IPS-20b (cell line): Measurements from ENCODE around the gene CSTF1.

Experiments
- H3K27ac ChIP-seq: one replicate; pipeline ENCODE4 v1.5.1; 2013; ENCODE audit warnings: low read length
- H3K27me3 ChIP-seq: 2 replicates; pipeline ENCODE4 v1.6.1; 2013; ENCODE audit warnings: mild to moderate bottlenecking, low read length, inconsistent platforms; ENCODE audit not compliant: insufficient read depth
- H3K36me3 ChIP-seq: 2 replicates; pipeline ENCODE4 v1.6.1; 2013; ENCODE audit warnings: low read depth, mild to moderate bottlenecking, inconsistent platforms, low read length, moderate library complexity; ENCODE audit not compliant: insufficient read depth
- H3K4me1 ChIP-seq: 2 replicates; pipeline ENCODE4 v1.6.1; 2013; ENCODE audit warnings: mild to moderate bottlenecking, control low read depth, inconsistent platforms, low read length, moderate library complexity; ENCODE audit not compliant: insufficient read depth
- H3K4me3 ChIP-seq: 2 replicates; pipeline ENCODE4 v1.5.1; 2013; ENCODE audit warnings: mild to moderate bottlenecking, low read length, inconsistent platforms
- H3K9ac ChIP-seq: 2 replicates; pipeline ENCODE4 v1.6.1; 2013; ENCODE audit warnings: low read depth, mild to moderate bottlenecking, inconsistent platforms, low read length, moderate library complexity
- H3K9me3 ChIP-seq: 2 replicates; pipeline ENCODE4 v1.6.1; 2013; ENCODE audit warnings: mild to moderate bottlenecking, low read depth, low read length, inconsistent platforms; ENCODE audit not compliant: insufficient read depth

CSTF1 gene

DNA sequence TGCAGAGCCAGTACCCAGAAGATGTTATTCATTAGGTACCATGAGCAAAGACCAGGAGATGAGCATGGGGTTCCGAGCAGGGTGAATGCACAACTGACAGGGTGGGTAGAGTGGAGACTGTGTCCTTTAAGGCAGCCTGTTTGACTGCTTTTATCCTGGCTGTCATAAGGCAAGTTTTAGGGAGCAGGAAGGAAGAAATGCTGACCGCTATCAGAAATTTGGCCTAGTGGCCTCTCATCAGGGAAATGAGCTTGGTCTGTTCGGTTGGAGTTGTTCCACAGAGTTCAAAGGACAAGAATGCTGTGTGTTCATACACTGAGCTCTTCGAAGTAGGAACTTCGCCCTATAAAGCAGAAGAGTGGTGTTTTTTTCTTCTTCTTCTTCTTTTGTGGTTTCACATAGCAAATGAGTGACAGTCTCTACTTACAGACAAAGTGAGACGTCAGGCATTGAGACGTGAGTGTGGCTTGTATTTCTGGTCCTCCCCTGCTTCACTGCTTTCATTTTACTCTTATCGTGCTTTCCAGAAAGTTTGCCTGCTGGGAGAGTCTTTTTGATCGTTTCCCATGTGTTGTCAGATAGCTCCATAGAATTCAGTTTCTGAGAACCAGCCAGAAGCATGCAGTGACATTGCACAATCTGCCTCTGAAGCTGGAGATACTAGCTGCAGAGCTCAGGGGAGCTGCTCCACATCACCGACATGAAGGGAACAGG is 19.5 kb downstream of the CSTF1 start, which contains the start of gene CASS4:
Gene CASS4 (plus strand): TSS at position 502 of the 714 bp plus-strand sequence. CDS start 199 bp downstream, at position 701.
- Histone ChIP-seq H3K9ac (no peak within 1 kb of the TSS), H3K36me3 (peaks cover 32% of the 10 kb centered on the region), H3K4me1 (no peaks in the 10 kb centered on the region), H3K27me3 (no peaks in the 10 kb centered on the region), H3K4me3 (no peak within 1 kb of the TSS), H3K27ac (no peak within 1 kb of the TSS), H3K9me3 (no peaks in the 10 kb centered on the region)

DNA sequence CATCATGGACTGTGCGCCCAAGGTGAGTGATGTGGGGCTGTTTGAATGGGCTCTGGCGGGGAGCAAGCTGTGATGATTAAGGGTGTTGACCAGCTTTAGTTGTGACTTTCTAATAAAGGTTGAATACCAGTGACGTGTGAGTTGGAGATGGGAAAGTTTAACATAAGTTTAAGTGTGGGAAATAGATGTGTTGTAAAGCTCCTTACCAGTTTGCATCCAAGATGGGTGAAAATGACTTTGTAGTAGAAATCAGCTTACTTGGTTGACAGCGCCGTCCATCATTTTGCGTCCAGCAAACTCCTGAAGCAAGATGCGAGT is 20.0 kb downstream of the CSTF1 start:
- H3K4me3 ChIP-seq: no peak overlapping the region
- H3K4me1 ChIP-seq: no peaks in the 10 kb centered on the region
- no peaks in the 10 kb centered on the region for H3K9me3 ChIP-seq
- no peak overlapping the region for H3K27ac ChIP-seq
- no peaks in the 10 kb centered on the region for H3K27me3 ChIP-seq
- H3K9ac ChIP-seq: no peak overlapping the region
- H3K36me3 ChIP-seq: peaks cover 27% of the 10 kb centered on the region

DNA sequence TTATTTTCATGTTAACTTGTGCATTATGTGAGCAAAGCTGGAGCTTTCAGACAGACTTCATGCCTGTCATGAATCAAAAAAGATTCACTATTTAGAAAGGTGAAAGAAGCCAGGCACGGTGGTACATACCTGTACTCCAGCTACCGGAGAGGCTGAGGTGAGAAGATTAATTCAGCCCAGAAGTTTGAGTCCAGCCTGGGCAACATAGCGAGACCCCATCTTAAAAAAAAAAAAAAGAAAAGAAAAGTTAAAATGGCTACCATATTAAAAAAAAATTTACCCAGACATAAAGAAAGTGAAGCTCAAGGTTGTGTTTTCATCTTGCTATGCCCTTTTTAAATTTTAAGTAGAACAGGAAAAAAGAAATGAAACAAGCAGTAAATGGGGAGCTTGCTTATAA is 20.5 kb downstream of the CSTF1 start:
- no peaks in the 10 kb centered on the region for H3K4me1 ChIP-seq
- no peaks in the 10 kb centered on the region for H3K9me3 ChIP-seq
- peaks cover 22% of the 10 kb centered on the region for H3K36me3 ChIP-seq
- no peak overlapping the region for H3K27ac ChIP-seq
- no peak overlapping the region for H3K4me3 ChIP-seq
- no peak overlapping the region for H3K9ac ChIP-seq
- H3K27me3 ChIP-seq: no peaks in the 10 kb centered on the region

DNA sequence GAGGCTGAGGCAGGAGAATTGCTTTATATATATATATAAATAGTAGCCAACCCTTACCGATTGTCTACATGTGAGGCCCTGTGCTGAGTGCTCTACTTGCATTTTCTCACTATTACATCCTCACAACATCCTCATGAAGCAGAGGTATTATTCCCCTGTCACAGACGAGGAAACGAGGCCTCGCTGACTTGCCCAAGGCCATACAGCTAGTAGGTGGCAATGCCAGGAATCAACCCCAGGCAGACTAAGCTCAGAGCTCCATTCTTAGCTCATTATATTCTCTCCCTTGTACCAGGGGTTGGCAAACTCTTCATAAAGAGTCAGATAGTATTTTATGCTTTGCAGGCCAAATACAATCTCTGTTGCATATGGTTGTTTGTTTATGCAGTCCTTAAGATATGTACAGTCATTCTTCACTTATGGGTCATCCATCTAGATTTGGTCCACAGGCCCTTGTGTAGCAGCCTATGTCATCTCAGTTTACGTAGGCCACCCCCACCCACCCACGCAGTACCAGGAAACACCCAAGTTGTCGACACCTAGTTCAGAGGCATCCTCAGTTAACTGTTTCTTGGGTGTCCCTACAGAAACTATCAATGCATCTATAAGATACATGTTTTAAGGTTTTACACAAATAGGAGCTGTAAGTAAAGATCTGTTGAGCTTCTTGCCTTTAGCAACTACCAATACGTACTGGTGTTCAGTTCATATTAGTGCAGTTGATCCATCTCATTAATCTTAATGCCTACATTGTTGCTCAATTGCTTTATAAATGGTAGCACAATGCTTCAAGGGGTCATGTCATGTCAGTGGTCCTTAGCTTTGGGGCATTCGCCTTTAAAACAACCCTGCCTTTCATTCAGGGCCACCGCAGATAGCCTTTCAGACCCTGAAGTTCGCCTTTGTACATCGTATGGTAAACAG is 22.7 kb downstream of the CSTF1 start:
- H3K36me3 ChIP-seq: peaks cover 6% of the 10 kb centered on the region; the same call in 1 of the 2 replicates
- H3K27ac ChIP-seq: no peak overlapping the region
- H3K4me3 ChIP-seq: no peak overlapping the region
- H3K27me3 ChIP-seq: no peaks in the 10 kb centered on the region
- no peak overlapping the region for H3K9ac ChIP-seq
- H3K4me1 ChIP-seq: no peaks in the 10 kb centered on the region
- H3K9me3 ChIP-seq: no peaks in the 10 kb centered on the region

DNA sequence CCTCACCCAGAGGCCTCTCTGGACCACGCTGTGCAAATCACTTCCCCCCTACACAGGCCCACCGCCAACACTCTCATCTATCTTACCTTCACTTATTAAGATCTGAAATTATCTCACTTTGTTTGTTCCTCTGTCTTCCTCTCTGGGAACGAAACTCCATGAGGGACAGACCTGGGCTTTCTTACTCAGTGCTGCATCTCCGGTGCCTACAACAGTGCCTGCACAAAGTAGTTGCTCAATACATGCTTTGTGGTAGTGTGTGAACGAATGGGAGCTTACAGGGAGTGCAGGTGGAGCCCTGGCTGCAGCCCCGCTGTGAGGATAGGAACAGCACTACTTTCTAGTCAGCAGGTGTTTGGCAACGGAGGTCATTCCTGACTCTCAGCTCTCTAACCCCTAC is 25.0 kb downstream of the CSTF1 start:
- Histone ChIP-seq H3K4me3 (no peak overlapping the region), H3K27ac (no peak overlapping the region), H3K27me3 (peaks cover 16% of the 10 kb centered on the region; the same call in 1 of the 2 replicates), H3K4me1 (peaks cover 4% of the 10 kb centered on the region), H3K9ac (no peak overlapping the region), H3K9me3 (no peaks in the 10 kb centered on the region), H3K36me3 (peaks cover 6% of the 10 kb centered on the region; the same call in 1 of the 2 replicates)

DNA sequence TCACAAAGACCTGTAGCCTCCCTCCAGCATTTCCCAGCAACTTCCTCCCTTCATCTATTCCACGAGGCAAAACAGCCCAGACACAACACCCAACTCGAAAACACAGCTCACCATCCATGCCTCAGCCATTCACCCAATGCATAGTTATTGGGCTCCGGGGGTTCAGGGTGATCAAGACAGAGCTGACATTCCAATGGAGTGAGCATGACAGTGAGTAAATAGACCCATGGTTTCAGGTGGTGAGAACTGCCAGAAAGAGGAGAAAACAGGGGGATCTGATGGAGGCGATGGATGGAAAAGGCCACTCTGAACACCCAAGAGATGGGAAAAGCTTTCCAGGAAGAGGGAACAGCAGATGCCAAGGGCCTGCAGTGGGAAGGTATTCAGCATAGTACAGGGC is 25.5 kb downstream of the CSTF1 start:
- peaks cover 6% of the 10 kb centered on the region; the same call in 1 of the 2 replicates for H3K36me3 ChIP-seq
- no peak overlapping the region for H3K27ac ChIP-seq
- no peak overlapping the region for H3K4me3 ChIP-seq
- no peaks in the 10 kb centered on the region for H3K9me3 ChIP-seq
- H3K4me1 ChIP-seq: peaks cover 9% of the 10 kb centered on the region
- H3K27me3 ChIP-seq: peaks cover 16% of the 10 kb centered on the region; the same call in 1 of the 2 replicates
- H3K9ac ChIP-seq: no peak overlapping the region

DNA sequence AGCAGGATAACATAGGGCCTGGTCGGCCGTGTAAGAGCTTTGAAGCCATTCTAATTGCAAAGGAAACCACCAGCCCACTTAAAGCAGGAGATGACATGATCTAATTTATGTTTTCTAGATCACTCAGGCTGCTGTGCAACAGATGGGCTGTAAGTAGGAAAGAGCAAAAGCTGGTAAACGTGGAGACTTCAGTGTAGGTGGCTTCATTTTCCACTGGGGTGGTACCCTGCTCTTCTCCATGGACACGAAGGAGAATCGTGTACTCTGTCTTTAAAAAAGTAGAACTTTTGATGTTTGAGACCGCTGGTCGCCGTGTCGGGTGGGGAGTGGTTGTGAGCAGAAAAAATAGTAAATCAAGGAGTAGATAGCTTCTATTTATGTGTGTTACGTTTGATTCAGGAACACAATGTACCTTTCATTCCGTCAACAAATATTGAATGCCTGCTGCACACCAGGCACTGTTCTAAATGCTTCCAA is 26.0 kb downstream of the CSTF1 start:
- peaks cover 16% of the 10 kb centered on the region; the same call in 1 of the 2 replicates for H3K27me3 ChIP-seq
- H3K36me3 ChIP-seq: peaks cover 6% of the 10 kb centered on the region; the same call in 1 of the 2 replicates
- H3K27ac ChIP-seq: no peak overlapping the region
- H3K9me3 ChIP-seq: no peaks in the 10 kb centered on the region
- H3K4me1 ChIP-seq: peaks cover 9% of the 10 kb centered on the region
- no peak overlapping the region for H3K4me3 ChIP-seq
- no peak overlapping the region for H3K9ac ChIP-seq

DNA sequence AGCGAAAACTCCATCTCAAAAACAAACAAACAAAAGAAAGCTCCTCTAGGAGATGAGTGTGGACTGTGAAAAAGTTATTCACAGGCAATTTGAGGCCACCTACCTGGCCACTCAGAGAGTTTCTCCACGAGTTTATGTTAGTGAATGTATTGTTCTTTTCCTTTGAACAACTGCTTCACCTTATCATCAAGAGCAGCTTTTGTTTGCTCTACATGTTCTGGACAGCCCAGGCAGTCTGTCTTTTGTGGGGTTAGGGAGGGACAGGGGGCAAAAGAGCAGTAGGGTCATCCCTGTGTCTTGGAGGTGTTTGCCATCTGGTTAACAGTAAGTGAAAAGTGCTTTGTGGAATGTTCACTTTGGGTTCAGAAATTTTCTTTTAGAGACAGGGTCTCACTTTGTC is 27.6 kb downstream of the CSTF1 start:
- peaks cover 9% of the 10 kb centered on the region for H3K4me1 ChIP-seq
- peaks cover 23% of the 10 kb centered on the region; the same call in 1 of the 2 replicates for H3K27me3 ChIP-seq
- H3K27ac ChIP-seq: no peak overlapping the region
- H3K36me3 ChIP-seq: no peaks in the 10 kb centered on the region
- H3K9ac ChIP-seq: no peak overlapping the region
- no peak overlapping the region for H3K4me3 ChIP-seq
- no peaks in the 10 kb centered on the region for H3K9me3 ChIP-seq

DNA sequence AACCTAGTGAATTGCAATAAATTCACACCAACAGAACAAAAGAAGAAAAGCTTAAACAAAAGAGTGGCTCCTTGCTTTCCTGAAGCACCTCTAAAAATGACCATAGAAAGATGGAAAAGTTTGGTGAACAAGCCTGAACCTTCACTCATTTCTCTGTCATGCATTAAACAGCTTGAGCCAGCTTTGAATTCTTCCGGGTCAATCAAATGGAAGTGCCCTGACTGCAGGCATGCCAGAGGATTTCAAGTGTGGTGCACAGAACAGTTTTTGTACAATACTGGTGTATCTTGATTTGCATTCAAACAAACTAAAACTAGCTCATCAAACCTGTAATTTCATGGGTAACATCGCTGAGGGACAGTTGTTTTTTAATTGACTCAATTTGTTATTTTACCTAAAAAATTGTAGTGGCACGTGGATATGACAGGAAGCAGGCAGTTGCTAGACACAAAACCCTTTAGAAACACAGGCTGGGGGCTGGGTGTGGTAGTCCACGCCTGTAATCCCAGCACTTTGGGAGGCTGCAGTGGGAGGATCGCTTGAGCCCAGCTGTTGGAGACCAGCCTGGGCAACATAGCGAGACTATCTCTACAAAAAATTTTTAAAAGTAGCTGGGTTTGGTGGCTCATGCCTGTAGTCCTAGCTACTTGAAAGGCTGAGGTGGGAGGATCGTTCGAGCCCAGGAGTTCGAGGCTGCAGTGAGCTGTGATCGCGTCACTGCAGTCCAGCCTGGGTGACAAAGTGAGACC is 28.7 kb downstream of the CSTF1 start:
- H3K9me3 ChIP-seq: no peaks in the 10 kb centered on the region
- H3K36me3 ChIP-seq: no peaks in the 10 kb centered on the region
- peaks cover 26% of the 10 kb centered on the region; the same call in 1 of the 2 replicates for H3K27me3 ChIP-seq
- H3K27ac ChIP-seq: no peak overlapping the region
- H3K9ac ChIP-seq: no peak overlapping the region
- H3K4me1 ChIP-seq: peaks cover 9% of the 10 kb centered on the region
- H3K4me3 ChIP-seq: no peak overlapping the region

DNA sequence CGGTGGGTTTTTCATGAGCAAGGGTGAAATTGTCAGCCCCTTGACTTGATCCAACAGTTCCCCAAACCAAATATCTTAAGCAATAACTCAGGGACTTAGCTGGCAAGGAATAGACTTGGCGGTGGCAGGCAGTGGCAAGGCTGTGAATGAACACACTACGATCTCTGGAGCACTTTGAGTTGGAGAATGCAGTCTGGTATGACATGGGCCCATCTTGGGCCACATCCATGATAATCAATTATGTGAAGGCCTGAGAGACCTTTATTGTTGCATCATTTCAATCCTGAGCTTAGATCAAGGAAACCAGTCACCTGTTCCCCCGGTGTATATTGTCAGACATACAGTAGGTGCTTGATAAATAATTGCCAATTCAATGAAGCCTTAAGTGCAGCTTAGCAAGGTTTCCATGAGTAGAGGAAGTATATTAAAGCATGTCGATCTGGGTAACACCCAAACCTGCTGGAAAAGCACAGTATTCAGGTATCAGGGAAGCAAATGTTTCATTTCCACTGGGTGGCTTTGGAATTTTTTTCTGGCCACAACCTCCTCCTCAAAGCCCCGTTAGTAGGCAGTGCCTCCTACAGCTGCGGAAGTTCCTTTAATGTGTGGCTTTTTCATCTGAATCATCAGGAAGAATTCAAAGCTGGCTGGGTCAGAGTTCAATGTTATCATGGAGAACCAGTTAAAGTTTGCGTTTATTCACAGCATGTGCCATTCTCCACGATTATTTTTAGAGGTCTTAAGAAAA is 29.8 kb downstream of the CSTF1 start:
- no peaks in the 10 kb centered on the region for H3K36me3 ChIP-seq
- no peak overlapping the region for H3K4me3 ChIP-seq
- H3K9ac ChIP-seq: no peak overlapping the region
- H3K27me3 ChIP-seq: peaks cover 26% of the 10 kb centered on the region; the same call in 1 of the 2 replicates
- H3K4me1 ChIP-seq: peaks cover 9% of the 10 kb centered on the region
- H3K27ac ChIP-seq: no peak overlapping the region
- no peaks in the 10 kb centered on the region for H3K9me3 ChIP-seq

DNA sequence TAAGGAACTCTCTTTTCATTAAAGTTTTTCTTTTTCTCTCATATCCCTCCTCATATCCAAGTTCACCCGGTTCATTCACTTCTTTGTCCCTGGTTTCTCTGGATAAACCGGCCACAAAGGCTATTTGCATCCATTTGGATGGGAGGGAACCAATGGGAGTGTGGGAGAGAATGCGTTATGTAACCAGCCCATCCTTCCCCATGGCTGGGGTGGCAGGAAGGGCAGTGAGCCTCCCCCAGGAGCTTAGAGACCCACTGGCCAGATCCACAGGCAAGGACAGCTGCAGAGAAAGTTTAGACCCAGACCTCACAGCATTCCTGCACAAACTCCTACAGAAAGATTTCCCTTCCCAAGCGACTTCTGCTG is 30.4 kb downstream of the CSTF1 start:
- no peaks in the 10 kb centered on the region for H3K36me3 ChIP-seq
- H3K4me3 ChIP-seq: no peak overlapping the region
- H3K27me3 ChIP-seq: peaks cover 26% of the 10 kb centered on the region; the same call in 1 of the 2 replicates
- H3K9ac ChIP-seq: no peak overlapping the region
- no peak overlapping the region for H3K27ac ChIP-seq
- H3K9me3 ChIP-seq: no peaks in the 10 kb centered on the region
- H3K4me1 ChIP-seq: peaks cover 9% of the 10 kb centered on the region
